ENCODE results near the gene TRIM31. TPM values are rescaled to one million over a fixed set of nuclear protein-coding genes. Genes with fewer than 3 reads are reported as not detected.

TRIM31 gene
- total and polyA plus RNA-seq, 10 of the 15 experiments (the other 5 are each of a cell fraction or from before 2014, with no cell fraction given): 0.09 to 20.5 (median 0.31) TPM; not detected in 3

DNA sequence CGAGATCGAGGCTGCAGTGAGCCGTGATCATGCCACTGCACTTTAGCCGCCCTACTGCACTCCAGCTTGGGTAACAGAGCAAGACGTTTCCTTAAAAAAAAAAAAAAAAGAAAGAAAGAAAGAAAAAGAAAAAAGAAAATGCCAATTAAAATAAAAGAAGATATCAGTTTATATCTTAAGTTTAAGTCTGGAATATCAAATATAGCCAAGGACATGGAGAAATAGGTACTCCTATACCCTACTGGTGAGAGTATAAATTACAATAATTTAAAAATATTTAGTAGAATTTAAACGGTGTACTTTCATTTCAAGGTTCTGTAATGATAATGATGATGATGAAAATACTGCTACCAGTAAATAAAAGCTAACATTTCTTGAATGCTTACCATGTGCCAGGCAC lies 3.8 kb upstream of the TRIM31 start:
- Histone ChIP-seq H3K27me3 (replicated peaks in 1 of 2; ENCODE audit: control insufficient read depth in 2 of 2, insufficient read depth in 2 of 2, low read length in 1 of 2) (no peaks in the 10 kb centered on the region), H3K9ac (ENCODE audit: control insufficient read depth, insufficient read depth, low read length) (no peak overlapping the region), H3K4me3 (no peak overlapping the region), H3K9me3 (replicated peaks; ENCODE audit: control insufficient read depth, insufficient read depth, low read length) (no peaks in the 10 kb centered on the region), H3K4me2 (ENCODE audit: control insufficient read depth, insufficient read depth) (no peak overlapping the region), H3K4me1 (ENCODE audit: control insufficient read depth, insufficient read depth, low read length) (peaks cover 22% of the 10 kb centered on the region), H3K79me2 (ENCODE audit: control insufficient read depth, insufficient read depth, low read length) (no peaks in the 10 kb centered on the region), H4K20me1 (ENCODE audit: control insufficient read depth, insufficient read depth) (no peaks in the 10 kb centered on the region), H3K36me3 (ENCODE audit: control insufficient read depth in 2 of 2, insufficient read depth in 2 of 2, low read length in 1 of 2) (no peaks in the 10 kb centered on the region), H2AFZ (ENCODE audit: control insufficient read depth, low read depth, low read length) (no peak overlapping the region), H3K27ac (ENCODE audit: control insufficient read depth, insufficient read depth) (no peak overlapping the region)
- CTCF ChIA-PET: interaction anchor here (3.4 to 7.0 kb wide), 3 partner anchors 9 to 14 kb away, joined by 16 to 79 read pairs (median 23); no protein-coding TSS in a partner anchor
- POLR2A ChIA-PET: interaction anchor here (0.6 to 2.9 kb wide), 2 partner anchors 9 to 283 kb away, joined by 3 to 16 read pairs; no protein-coding TSS in a partner anchor
- in situ Hi-C loops (cut with MboI) (no loop called here), intact Hi-C loops (cut with micrococcal nuclease; ENCODE audit: unreplicated experiment) (no loop called here)
- no peak for DNase-seq (ENCODE audit: low read depth, low spot score)
- no peak for FAIRE-seq
- RAD21 ChIA-PET (ENCODE audit: unreplicated experiment): interaction anchor here (1.0 kb wide), 1 partner anchor 10 kb away, joined by 6 read pairs; no protein-coding TSS in a partner anchor
- 76% methylated on average over 4 of the region's 6 CpGs for WGBS (ENCODE audit: insufficient coverage, insufficient replicate concordance, low lambda C conversion rate, missing lambda C conversion rate)
- SMC1A ChIA-PET (ENCODE audit: uncharacterized antibody, unreplicated experiment): interaction anchor here (0.6 to 16.6 kb wide), 3 partner anchors 12 to 50 kb away, joined by 3 to 647 read pairs (median 57); partner anchors contain the start of gene TRIM40
- TF ChIP-seq, protein P1, sequence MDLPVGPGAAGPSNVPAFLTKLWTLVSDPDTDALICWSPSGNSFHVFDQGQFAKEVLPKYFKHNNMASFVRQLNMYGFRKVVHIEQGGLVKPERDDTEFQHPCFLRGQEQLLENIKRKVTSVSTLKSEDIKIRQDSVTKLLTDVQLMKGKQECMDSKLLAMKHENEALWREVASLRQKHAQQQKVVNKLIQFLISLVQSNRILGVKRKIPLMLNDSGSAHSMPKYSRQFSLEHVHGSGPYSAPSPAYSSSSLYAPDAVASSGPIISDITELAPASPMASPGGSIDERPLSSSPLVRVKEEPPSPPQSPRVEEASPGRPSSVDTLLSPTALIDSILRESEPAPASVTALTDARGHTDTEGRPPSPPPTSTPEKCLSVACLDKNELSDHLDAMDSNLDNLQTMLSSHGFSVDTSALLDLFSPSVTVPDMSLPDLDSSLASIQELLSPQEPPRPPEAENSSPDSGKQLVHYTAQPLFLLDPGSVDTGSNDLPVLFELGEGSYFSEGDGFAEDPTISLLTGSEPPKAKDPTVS (IDR thresholded peaks at IDR 0.05; ENCODE audit: low read depth, low read length): no peak
- no peak for TF ChIP-seq CHD2 (IDR thresholded peaks at IDR 0.05; ENCODE audit: borderline replicate concordance, low read depth, low read length)
- TF ChIP-seq, protein P2, sequence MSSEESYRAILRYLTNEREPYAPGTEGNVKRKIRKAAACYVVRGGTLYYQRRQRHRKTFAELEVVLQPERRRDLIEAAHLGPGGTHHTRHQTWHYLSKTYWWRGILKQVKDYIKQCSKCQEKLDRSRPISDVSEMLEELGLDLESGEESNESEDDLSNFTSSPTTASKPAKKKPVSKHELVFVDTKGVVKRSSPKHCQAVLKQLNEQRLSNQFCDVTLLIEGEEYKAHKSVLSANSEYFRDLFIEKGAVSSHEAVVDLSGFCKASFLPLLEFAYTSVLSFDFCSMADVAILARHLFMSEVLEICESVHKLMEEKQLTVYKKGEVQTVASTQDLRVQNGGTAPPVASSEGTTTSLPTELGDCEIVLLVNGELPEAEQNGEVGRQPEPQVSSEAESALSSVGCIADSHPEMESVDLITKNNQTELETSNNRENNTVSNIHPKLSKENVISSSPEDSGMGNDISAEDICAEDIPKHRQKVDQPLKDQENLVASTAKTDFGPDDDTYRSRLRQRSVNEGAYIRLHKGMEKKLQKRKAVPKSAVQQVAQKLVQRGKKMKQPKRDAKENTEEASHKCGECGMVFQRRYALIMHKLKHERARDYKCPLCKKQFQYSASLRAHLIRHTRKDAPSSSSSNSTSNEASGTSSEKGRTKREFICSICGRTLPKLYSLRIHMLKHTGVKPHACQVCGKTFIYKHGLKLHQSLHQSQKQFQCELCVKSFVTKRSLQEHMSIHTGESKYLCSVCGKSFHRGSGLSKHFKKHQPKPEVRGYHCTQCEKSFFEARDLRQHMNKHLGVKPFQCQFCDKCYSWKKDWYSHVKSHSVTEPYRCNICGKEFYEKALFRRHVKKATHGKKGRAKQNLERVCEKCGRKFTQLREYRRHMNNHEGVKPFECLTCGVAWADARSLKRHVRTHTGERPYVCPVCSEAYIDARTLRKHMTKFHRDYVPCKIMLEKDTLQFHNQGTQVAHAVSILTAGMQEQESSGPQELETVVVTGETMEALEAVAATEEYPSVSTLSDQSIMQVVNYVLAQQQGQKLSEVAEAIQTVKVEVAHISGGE (CRISPR knock-in tag; IDR thresholded peaks at IDR 0.05): no peak
- TF ChIP-seq MTA2 (IDR thresholded peaks at IDR 0.05; ENCODE audit: low read depth): no peak
- no peak for TF ChIP-seq POLR2AphosphoS5 (IDR thresholded peaks at IDR 0.05; ENCODE audit: low read length)
- no peak for TF ChIP-seq NR2C2 (IDR thresholded peaks at IDR 0.05; ENCODE audit: borderline replicate concordance, control insufficient read depth, insufficient read length, low read depth)
- no peak for TF ChIP-seq FOS (IDR thresholded peaks at IDR 0.05; ENCODE audit: borderline replicate concordance, extremely low read depth, insufficient read length)
- no peak for TF ChIP-seq HCFC1 (IDR thresholded peaks at IDR 0.05; ENCODE audit: low read length)
- TF ChIP-seq, protein P3, sequence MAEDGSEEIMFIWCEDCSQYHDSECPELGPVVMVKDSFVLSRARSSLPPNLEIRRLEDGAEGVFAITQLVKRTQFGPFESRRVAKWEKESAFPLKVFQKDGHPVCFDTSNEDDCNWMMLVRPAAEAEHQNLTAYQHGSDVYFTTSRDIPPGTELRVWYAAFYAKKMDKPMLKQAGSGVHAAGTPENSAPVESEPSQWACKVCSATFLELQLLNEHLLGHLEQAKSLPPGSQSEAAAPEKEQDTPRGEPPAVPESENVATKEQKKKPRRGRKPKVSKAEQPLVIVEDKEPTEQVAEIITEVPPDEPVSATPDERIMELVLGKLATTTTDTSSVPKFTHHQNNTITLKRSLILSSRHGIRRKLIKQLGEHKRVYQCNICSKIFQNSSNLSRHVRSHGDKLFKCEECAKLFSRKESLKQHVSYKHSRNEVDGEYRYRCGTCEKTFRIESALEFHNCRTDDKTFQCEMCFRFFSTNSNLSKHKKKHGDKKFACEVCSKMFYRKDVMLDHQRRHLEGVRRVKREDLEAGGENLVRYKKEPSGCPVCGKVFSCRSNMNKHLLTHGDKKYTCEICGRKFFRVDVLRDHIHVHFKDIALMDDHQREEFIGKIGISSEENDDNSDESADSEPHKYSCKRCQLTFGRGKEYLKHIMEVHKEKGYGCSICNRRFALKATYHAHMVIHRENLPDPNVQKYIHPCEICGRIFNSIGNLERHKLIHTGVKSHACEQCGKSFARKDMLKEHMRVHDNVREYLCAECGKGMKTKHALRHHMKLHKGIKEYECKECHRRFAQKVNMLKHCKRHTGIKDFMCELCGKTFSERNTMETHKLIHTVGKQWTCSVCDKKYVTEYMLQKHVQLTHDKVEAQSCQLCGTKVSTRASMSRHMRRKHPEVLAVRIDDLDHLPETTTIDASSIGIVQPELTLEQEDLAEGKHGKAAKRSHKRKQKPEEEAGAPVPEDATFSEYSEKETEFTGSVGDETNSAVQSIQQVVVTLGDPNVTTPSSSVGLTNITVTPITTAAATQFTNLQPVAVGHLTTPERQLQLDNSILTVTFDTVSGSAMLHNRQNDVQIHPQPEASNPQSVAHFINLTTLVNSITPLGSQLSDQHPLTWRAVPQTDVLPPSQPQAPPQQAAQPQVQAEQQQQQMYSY (CRISPR knock-in tag; IDR thresholded peaks at IDR 0.05): no peak
- no peak for TF ChIP-seq TBL1XR1 (IDR thresholded peaks at IDR 0.05; ENCODE audit: low read depth, low read length)
- no peak for ATAC-seq
- no TSS peak for BruUV-seq (replicated peaks)

Data from GM12878 (cell line).